OCI-LY3 (cell line): ENCODE data around the gene ZNF516.

Source experiments
- H2AFZ ChIP-seq: fragments of 200-600, 300-600 bp; shearing (Covaris generic); 2 replicates; pipeline ENCODE4 v1.6.0; 2014; ENCODE audit warnings: antibody characterized with exemption, low read depth, low read length
- H3K27ac ChIP-seq: fragments of 200-600, 300-600 bp; sonication (generic); 2 replicates; pipeline ENCODE4 v1.5.1; 2014; ENCODE audit warnings: mild to moderate bottlenecking, low read length, moderate library complexity, mixed read lengths
- H3K27me3 ChIP-seq: fragments of 200-600, 300-600 bp; sonication (generic); 2 replicates; pipeline ENCODE4 v1.6.1; 2014; ENCODE audit warnings: low read depth, low read length, mixed read lengths
- H3K36me3 ChIP-seq: fragments of 200-600, 300-600 bp; sonication (generic); replicated peaks from 2 replicates; pipeline ENCODE3; 2014; ENCODE audit warnings: low read depth, low read length, mixed read lengths
- H3K4me1 ChIP-seq: fragments of 300-600, 200-600 bp; sonication (generic); 2 replicates; pipeline ENCODE4 v1.6.1; 2014; ENCODE audit warnings: low read length, mixed read lengths
- H3K4me2 ChIP-seq: fragments of 200-600, 300-600 bp; sonication (generic); 2 replicates; pipeline ENCODE4 v1.6.1; 2014; ENCODE audit warnings: low read length, mixed read lengths
- H3K4me3 ChIP-seq: fragments of 300-600, 200-600 bp; sonication (generic); 2 replicates; pipeline ENCODE4 v1.5.1; 2014; ENCODE audit warnings: antibody characterized with exemption, mild to moderate bottlenecking, low read length, moderate library complexity
- H3K79me2 ChIP-seq: fragments of 300-600, 200-600 bp; shearing (Covaris generic); 2 replicates; pipeline ENCODE4 v1.6.1; 2014; ENCODE audit warnings: mild to moderate bottlenecking, low read length, mixed read lengths
- H3K9ac ChIP-seq: fragments of 300-600, 200-600 bp; shearing (Covaris generic); 2 replicates; pipeline ENCODE4 v1.6.0; 2014; ENCODE audit warnings: mild to moderate bottlenecking, low read length, moderate library complexity
- H3K9me3 ChIP-seq: fragments of 200-600, 300-600 bp; shearing (Covaris generic); 2 replicates; pipeline ENCODE4 v1.6.1; 2014; ENCODE audit warnings: low read length, mixed read lengths; ENCODE audit not compliant: insufficient read depth
- H4K20me1 ChIP-seq: fragments of 200-600, 300-600 bp; sonication (generic); 2 replicates; pipeline ENCODE4 v1.6.1; 2016; ENCODE audit warnings: low read length, mixed read lengths; ENCODE audit not compliant: insufficient read depth
- CTCF ChIP-seq: fragments of 200-600, 300-600 bp; sonication (generic); IDR thresholded peaks from 2 replicates; pipeline ENCODE4 v1.5.1; 2014; ENCODE audit warnings: antibody characterized with exemption, low read length, low read depth
- EZH2phosphoT487 ChIP-seq: fragments of 200-600 bp; shearing (Covaris generic); IDR thresholded peaks from 2 replicates; pipeline ENCODE4 v1.6.1; 2018; ENCODE audit warnings: antibody characterized with exemption, mixed run types, low read depth

ZNF516 gene

GRCh38 chr18:76442413-76443171, 52.5 kb downstream of the ZNF516 start:
- Histone ChIP-seq H3K9me3 (no peaks in the 10 kb centered on the region; the same call in 1 of the 2 replicates), H3K27me3 (no peaks in the 10 kb centered on the region), H3K36me3 (no peaks in the 10 kb centered on the region), H2AFZ (no peak overlapping the region), H3K9ac (no peak overlapping the region), H4K20me1 (no peaks in the 10 kb centered on the region), H3K4me3 (no peak overlapping the region), H3K27ac (no peak overlapping the region), H3K79me2 (no peaks in the 10 kb centered on the region), H3K4me2 (no peak overlapping the region), H3K4me1 (no peaks in the 10 kb centered on the region)
- no peak for TF ChIP-seq EZH2phosphoT487
- TF ChIP-seq CTCF: no peak

- Histone ChIP-seq H3K9me3 (no peaks in the 10 kb centered on the region; the same call in 1 of the 2 replicates), H3K27me3 (no peaks in the 10 kb centered on the region), H3K9ac (no peak overlapping the region), H3K27ac (no peak overlapping the region), H3K4me3 (no peak overlapping the region), H2AFZ (no peak overlapping the region), H4K20me1 (no peaks in the 10 kb centered on the region), H3K4me1 (no peaks in the 10 kb centered on the region), H3K4me2 (no peak overlapping the region), H3K79me2 (no peaks in the 10 kb centered on the region), H3K36me3 (no peaks in the 10 kb centered on the region)
- TF ChIP-seq CTCF (no peak), EZH2phosphoT487 (no peak)
Measured at GRCh38 chr18:76441668-76442412, 53.2 kb downstream of the ZNF516 start.

GRCh38 chr18:76441002-76441667, 53.9 kb downstream of the ZNF516 start:
- no peak overlapping the region for H3K4me3 ChIP-seq
- no peak overlapping the region for H3K27ac ChIP-seq
- H3K36me3 ChIP-seq: no peaks in the 10 kb centered on the region
- H3K4me1 ChIP-seq: no peaks in the 10 kb centered on the region
- no peak overlapping the region for H2AFZ ChIP-seq
- H3K4me2 ChIP-seq: no peak overlapping the region
- H3K9me3 ChIP-seq: no peaks in the 10 kb centered on the region; the same call in 1 of the 2 replicates
- no peak overlapping the region for H3K9ac ChIP-seq
- no peaks in the 10 kb centered on the region for H3K27me3 ChIP-seq
- H4K20me1 ChIP-seq: no peaks in the 10 kb centered on the region
- no peaks in the 10 kb centered on the region for H3K79me2 ChIP-seq
- TF ChIP-seq CTCF (no peak), EZH2phosphoT487 (no peak)

GRCh38 chr18:76437910-76438309, 57.1 kb downstream of the ZNF516 start:
- TF ChIP-seq CTCF (no peak), EZH2phosphoT487 (no peak)
- H3K9ac ChIP-seq: no peak overlapping the region
- no peak overlapping the region for H3K27ac ChIP-seq
- H3K27me3 ChIP-seq: no peaks in the 10 kb centered on the region
- H3K4me2 ChIP-seq: no peak overlapping the region
- no peaks in the 10 kb centered on the region for H3K36me3 ChIP-seq
- no peak overlapping the region for H2AFZ ChIP-seq
- H3K9me3 ChIP-seq: no peaks in the 10 kb centered on the region; the same call in 1 of the 2 replicates
- no peaks in the 10 kb centered on the region for H4K20me1 ChIP-seq
- H3K4me3 ChIP-seq: no peak overlapping the region
- no peaks in the 10 kb centered on the region for H3K79me2 ChIP-seq
- H3K4me1 ChIP-seq: no peaks in the 10 kb centered on the region
